ENCODE measurements around the gene TMIGD1.

TMIGD1 gene

DNA sequence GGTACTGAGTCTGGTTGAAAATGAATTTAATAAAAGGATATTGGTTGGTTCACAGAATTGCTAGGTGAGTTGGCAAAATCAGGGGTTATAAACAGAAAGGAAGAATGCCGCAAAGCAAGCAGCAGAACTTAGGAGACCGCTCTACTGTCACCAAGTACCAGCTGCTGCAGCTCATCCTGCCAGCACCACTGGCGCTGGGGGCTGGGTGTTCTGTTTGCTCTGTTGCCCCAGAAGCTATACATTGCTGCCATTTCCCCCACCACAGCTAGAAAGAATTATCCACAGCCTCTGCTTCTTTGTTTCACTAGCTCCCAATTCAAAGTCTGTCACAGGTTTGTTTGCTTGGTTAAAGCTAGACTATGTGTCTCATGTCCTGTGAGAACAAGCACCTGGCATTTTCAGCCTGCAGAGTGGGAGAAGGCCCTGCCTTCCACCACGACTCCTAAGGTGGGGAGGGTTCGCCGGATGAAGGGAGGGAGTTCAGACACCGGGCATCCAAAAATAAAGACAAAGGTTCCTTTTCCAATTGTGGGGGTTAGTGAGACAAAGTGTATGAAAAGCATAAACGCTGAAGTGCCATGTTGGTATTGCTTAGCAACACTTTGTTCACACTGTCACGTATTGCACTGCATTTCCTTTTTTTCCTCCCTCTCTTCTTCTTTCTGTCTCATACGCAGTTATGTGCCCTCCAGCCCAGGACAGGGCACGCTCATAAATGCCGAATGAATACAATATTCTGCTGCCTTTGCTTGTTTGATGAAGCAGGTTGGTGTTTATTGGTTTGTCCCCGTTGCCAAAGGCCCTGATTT is 35.3 kb upstream of the TMIGD1 start:
- Histone ChIP-seq H3K27ac (replicated peaks) (peak overlapping the region; percentile 74), H3K4me3 (replicated peaks; ENCODE audit: insufficient read depth, low read length) (no peak overlapping the region), H3K27me3 (ENCODE audit: insufficient read depth, poor library complexity, severe bottlenecking) (no peaks in the 10 kb centered on the region)
- DNase-seq (ENCODE audit: low read depth in 1 of 2, low spot score in 1 of 2) = peak in 1 of 2 experiments; percentile 56
- TF ChIP-seq SPI1 (IDR thresholded peaks at IDR 0.05; ENCODE audit: borderline replicate concordance, low read depth) (peak; percentile 87; the same call in 1 of the 2 replicates), GABPA (IDR thresholded peaks at IDR 0.05; ENCODE audit: low read depth) (no peak)

DNA sequence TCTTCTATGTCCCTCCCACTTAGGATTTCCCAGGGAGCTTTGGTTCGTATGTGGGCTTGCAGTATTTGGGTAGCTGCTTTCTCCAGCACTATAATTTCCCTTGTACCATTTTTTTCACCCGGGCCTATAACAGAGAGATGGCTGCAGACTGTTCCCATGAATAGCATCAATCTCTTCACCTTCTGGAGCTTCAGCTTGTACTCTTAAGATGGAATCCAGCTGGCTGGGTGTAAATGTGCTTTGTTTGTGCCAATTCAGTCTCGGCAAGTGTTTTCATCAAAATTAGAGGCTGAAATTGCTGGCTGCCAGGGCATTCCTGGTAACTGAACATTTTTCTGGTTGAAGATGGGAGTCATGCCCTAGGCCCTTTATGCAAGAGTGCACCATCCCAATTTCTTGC is 32.7 kb upstream of the TMIGD1 start:
- Histone ChIP-seq H3K27me3 (ENCODE audit: insufficient read depth, poor library complexity, severe bottlenecking) (no peaks in the 10 kb centered on the region), H3K27ac (replicated peaks) (no peak overlapping the region), H3K4me3 (replicated peaks; ENCODE audit: insufficient read depth, low read length) (no peak overlapping the region)
- DNase-seq (ENCODE audit: low read depth in 1 of 2, low spot score in 1 of 2) = no peak
- no peak for TF ChIP-seq POLR2AphosphoS5 (IDR thresholded peaks at IDR 0.05; ENCODE audit: low read depth)
- TF ChIP-seq CTCF (IDR thresholded peaks at IDR 0.05; ENCODE audit: insufficient read depth, low read length) = no peak
- TF ChIP-seq REST (IDR thresholded peaks at IDR 0.05; ENCODE audit: insufficient replicate concordance, low read depth) = no peak
- TF ChIP-seq SPI1 (IDR thresholded peaks at IDR 0.05; ENCODE audit: borderline replicate concordance, low read depth) = no peak
- TF ChIP-seq GABPA (IDR thresholded peaks at IDR 0.05; ENCODE audit: low read depth) = no peak

DNA sequence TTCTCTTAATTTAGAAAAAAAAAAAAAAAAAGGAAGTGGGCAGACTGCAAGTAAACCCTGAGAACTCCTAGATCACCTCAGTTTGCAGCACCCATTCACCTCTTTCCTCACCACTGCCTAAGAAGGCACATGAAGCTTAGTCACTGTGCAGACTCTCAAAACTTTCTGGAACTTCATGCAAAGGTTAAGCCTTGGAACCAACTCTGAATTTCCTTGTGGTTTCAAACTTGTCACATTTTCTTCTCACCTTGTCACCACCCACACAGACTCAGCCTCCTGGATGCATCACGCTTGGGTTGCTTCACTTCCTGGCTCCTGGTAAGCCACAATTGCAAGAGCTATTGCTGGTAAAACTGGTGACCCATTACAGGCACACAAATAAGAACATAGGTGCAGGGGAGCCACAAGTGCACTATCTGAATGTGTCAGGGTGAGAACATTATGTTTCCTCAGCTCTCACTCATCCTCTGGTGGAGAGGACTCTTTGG is 29.9 kb upstream of the TMIGD1 start:
- DNase-seq (ENCODE audit: low read depth in 1 of 2, low spot score in 1 of 2) = peak; percentile 97 to 99
- no peaks in the 10 kb centered on the region for H3K27me3 ChIP-seq (ENCODE audit: insufficient read depth, poor library complexity, severe bottlenecking)
- peak overlapping the region; percentile 69 for H3K27ac ChIP-seq (replicated peaks)
- TF ChIP-seq POLR2AphosphoS5 (IDR thresholded peaks at IDR 0.05; ENCODE audit: low read depth) (peak; percentile 97), SPI1 (IDR thresholded peaks at IDR 0.05; ENCODE audit: borderline replicate concordance, low read depth) (peak; percentile 93), REST (IDR thresholded peaks at IDR 0.05; ENCODE audit: insufficient replicate concordance, low read depth) (no peak), GABPA (IDR thresholded peaks at IDR 0.05; ENCODE audit: low read depth) (peak; percentile 48; the same call in 1 of the 2 replicates)
- H3K4me3 ChIP-seq (replicated peaks; ENCODE audit: insufficient read depth, low read length) = no peak overlapping the region

DNA sequence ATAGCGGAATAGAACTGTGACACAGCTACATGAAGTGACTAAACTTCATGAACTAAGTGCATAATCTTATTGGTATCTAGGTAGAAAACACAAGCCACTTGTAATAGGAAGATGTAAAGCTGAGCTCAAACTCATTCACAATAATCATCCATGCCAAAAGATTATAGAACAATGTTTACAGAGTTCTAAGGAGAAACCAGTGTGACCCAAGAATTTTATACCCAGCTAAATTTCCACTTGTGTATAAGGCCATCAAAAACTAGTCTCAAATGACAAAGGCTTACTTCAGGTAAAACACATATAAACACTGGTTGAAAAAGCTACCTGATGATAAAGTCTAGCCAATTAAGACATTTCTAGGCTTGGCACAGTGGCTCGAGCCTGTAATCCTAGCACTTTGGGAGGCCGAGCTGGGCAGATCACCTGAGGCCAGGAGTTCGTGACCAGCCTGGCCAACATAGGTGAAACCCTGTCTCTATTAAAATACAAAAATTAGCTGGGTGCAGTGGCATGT is 28.0 kb upstream of the TMIGD1 start:
- DNase-seq (ENCODE audit: low read depth in 1 of 2, low spot score in 1 of 2) = no peak
- no peak overlapping the region for H3K4me3 ChIP-seq (replicated peaks; ENCODE audit: insufficient read depth, low read length)

More for the DNA sequence above, 28.0 kb upstream of the TMIGD1 start:
- Histone ChIP-seq H3K27ac (replicated peaks) (peak overlapping the region; percentile 95), H3K27me3 (ENCODE audit: insufficient read depth, poor library complexity, severe bottlenecking) (no peaks in the 10 kb centered on the region)
- TF ChIP-seq SPI1 (IDR thresholded peaks at IDR 0.05; ENCODE audit: borderline replicate concordance, low read depth) (no peak), CTCF (IDR thresholded peaks at IDR 0.05; ENCODE audit: insufficient read depth, low read length) (no peak), REST (IDR thresholded peaks at IDR 0.05; ENCODE audit: insufficient replicate concordance, low read depth) (no peak), GABPA (IDR thresholded peaks at IDR 0.05; ENCODE audit: low read depth) (no peak), POLR2AphosphoS5 (IDR thresholded peaks at IDR 0.05; ENCODE audit: low read depth) (no peak)
